ENCODE data around the gene DOCK4. TPM values are rescaled to one million over a fixed set of nuclear protein-coding genes. Genes with fewer than 3 reads are reported as not detected.
A peak's percentile ranks its signal among the peaks of the same experiment; 100 is the strongest.

Gene DOCK4
- total RNA-seq, 1 experiment from 2014 or later = 7.7 TPM

GRCh38 chr7:112052498-112052897, 153.7 kb downstream of the DOCK4 start:
- DNase-seq (ENCODE audit: low read depth) = no peak

GRCh38 chr7:112050250-112050881, 155.8 kb downstream of the DOCK4 start:
- no peak for DNase-seq (ENCODE audit: low read depth)

- no peak for DNase-seq (ENCODE audit: low read depth)
Observed at GRCh38 chr7:112049555-112050249, 156.5 kb downstream of the DOCK4 start.

GRCh38 chr7:112047421-112047820, 158.8 kb downstream of the DOCK4 start:
- DNase-seq (ENCODE audit: low read depth) = no peak

GRCh38 chr7:112045222-112045621, 161.0 kb downstream of the DOCK4 start:
- no peak for DNase-seq (ENCODE audit: low read depth)

GRCh38 chr7:112042631-112043030, 163.6 kb downstream of the DOCK4 start:
- DNase-seq (ENCODE audit: low read depth) = no peak

GRCh38 chr7:112038353-112038752, 167.8 kb downstream of the DOCK4 start:
- no peak for DNase-seq (ENCODE audit: low read depth)

- DNase-seq (ENCODE audit: low read depth) = peak; percentile 60
Observed at GRCh38 chr7:112036071-112036470, 170.1 kb downstream of the DOCK4 start.

GRCh38 chr7:112031689-112032088, 174.5 kb downstream of the DOCK4 start:
- no peak for DNase-seq (ENCODE audit: low read depth)

GRCh38 chr7:112025556-112025955, 180.6 kb downstream of the DOCK4 start:
- no peak for DNase-seq (ENCODE audit: low read depth)

- DNase-seq (ENCODE audit: low read depth) = no peak
Observed at GRCh38 chr7:112023786-112024185, 182.4 kb downstream of the DOCK4 start.

GRCh38 chr7:112023282-112023681, 182.9 kb downstream of the DOCK4 start:
- DNase-seq (ENCODE audit: low read depth) = no peak

GRCh38 chr7:112022128-112022527, 184.1 kb downstream of the DOCK4 start:
- no peak for DNase-seq (ENCODE audit: low read depth)

GRCh38 chr7:112021379-112022044, 184.7 kb downstream of the DOCK4 start:
- no peak for DNase-seq (ENCODE audit: low read depth)

GRCh38 chr7:112020800-112021199, 185.4 kb downstream of the DOCK4 start:
- no peak for DNase-seq (ENCODE audit: low read depth)

GRCh38 chr7:112019932-112020331, 186.3 kb downstream of the DOCK4 start:
- DNase-seq (ENCODE audit: low read depth) = no peak

- no peak for DNase-seq (ENCODE audit: low read depth)
Observed at GRCh38 chr7:112018305-112019030, 187.7 kb downstream of the DOCK4 start.

GRCh38 chr7:112015146-112015545, 191.1 kb downstream of the DOCK4 start:
- DNase-seq (ENCODE audit: low read depth) = no peak

- no peak for DNase-seq (ENCODE audit: low read depth)
Observed at GRCh38 chr7:112014347-112014746, 191.9 kb downstream of the DOCK4 start.

GRCh38 chr7:112013274-112013673, 192.9 kb downstream of the DOCK4 start:
- DNase-seq (ENCODE audit: low read depth) = no peak

- no peak for DNase-seq (ENCODE audit: low read depth)
Observed at GRCh38 chr7:112012242-112012641, 194.0 kb downstream of the DOCK4 start.

GRCh38 chr7:112010994-112011393, 195.2 kb downstream of the DOCK4 start:
- no peak for DNase-seq (ENCODE audit: low read depth)
